ENCODE data around the gene TARDBP. TPM values are rescaled to one million over a fixed set of nuclear protein-coding genes. Genes with fewer than 3 reads are reported as not detected.

Gene TARDBP
- 21.2 and 70.9 TPM in 2 replicates for total RNA-seq (2014; rRNA removed; shearing (Covaris generic); ENCODE audit: low replicate concordance)

DNA sequence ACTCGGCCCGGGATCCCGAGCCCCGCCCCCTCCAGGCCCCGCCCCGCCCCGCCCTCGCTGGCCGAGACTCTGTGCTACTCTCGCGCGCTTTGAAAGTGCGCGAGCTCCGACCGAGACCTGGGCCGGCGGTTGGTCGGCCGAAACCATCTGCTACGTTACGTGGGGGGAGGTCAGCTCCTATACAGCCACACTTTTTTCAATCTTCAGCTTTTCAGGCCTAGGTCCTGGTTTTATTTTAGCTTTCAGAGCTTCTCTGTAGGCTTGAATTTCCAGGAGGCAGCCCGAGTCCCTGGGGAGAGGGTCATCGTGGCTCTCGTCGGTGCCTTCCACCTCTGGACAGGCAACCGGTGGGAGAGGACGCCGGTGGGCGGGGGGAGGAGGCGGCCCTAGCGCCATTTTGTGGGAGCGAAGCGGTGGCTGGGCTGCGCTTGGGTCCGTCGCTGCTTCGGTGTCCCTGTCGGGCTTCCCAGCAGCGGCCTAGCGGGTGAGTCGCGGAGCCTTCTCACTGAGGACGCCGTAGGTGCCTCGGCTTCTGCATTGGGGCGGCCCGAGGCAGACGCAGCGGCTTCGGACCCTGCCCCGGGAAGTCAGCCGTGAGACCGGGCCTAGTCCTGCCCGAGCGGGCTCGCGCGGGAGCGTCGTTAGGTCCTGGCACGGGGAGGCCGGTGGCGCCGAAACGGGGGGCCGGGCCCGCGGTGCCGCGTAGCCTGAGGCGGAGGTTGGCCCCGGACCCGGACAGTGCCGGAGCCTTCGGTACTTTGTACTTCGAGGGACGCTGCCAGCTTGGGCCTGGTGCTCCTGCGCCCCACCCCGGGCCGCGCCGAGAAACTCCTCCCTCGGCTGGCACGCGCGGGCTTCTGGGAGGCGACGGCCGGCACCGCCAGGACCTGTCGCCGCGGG is at the start of gene TARDBP:
Gene TARDBP (plus strand): TSS at position 395 of the 900 bp plus-strand sequence. CDS start 1,074 bp downstream, outside the sequence.
- DNase-seq (ENCODE audit: low read depth), result peak; percentile 90
- in situ Hi-C loops (cut with HindIII; ENCODE audit: low pct_unique_long_range_greater_than_20kb, low sequenced_read_pairs), result no loop called here

DNA sequence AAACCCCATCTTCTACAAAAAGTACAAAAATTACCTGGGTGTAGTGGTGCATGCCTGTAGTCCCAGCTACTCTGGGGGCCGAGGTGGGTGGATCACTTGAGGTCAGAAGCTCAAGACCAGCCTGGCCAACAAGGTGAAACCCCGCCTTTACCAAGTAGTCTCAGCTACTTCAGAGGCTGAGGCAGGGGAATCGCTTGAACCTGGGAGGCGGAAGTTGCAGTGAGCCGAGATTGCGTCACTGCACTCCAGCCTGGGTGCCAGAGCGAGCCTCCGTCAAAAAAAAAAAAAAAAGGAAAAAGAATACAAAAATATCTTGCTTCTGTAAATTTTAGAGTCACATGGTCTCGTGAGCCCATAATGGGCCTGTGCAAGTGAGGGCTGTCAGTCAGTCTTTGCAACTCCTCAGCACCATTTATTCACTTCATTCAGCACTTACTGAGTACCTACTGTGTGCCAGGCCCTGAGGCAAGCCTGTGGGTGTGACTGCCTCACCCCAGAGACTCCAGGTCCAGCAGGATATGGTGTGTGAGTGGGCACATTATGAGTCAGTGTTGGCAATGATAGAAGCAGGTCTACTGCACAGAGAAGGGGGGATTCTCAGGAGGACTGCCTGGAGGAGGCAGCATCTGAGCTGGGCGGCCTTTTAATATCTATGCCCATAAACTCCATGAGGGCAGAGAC is 46.8 kb upstream of the TARDBP start:
- DNase-seq (ENCODE audit: low read depth), result no peak
- in situ Hi-C loops (cut with HindIII; ENCODE audit: low pct_unique_long_range_greater_than_20kb, low sequenced_read_pairs), result no loop called here

DNA sequence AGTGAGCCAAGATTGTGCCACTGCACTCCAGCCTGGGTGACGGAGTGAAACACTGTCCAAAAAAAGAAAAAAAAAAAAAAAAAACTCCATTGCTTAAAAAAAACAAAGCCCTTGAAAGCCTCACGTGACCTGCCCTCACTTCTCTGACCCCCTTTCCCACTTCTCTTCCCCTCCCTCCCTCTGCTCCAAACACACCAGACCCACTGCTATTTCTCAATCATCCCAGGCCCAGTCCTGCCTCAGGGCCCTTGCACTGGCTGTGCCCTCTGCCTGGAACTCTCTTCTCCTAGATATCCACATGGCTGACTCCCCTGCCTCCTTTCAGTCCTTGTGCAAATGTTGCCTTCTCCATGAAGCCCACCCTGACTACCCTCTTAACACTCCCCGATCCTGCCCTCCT is 45.4 kb upstream of the TARDBP start:
- DNase-seq (ENCODE audit: low read depth), result no peak
- in situ Hi-C loops (cut with HindIII; ENCODE audit: low pct_unique_long_range_greater_than_20kb, low sequenced_read_pairs), result no loop called here

DNA sequence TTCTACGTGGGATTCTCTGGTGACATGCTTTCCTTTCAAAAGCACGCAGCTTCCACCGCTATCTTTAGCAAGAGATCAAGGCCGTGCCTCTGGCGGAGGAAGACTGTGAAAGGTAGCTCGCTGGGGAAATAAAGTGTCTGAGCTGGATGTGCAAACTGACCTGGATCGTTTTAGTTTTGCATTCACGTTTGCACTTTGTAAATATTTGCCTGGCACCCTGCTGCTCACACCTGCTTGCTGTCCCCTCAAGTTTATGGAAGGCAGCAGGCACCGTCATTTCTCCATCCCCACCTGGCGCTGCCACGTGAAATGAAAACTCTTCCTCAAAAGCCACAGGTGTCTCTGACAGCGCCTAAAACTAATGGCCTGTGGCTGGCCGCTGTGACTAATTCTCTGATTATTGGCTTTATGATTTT is 44.0 kb upstream of the TARDBP start:
- DNase-seq (ENCODE audit: low read depth), result no peak
- in situ Hi-C loops (cut with HindIII; ENCODE audit: low pct_unique_long_range_greater_than_20kb, low sequenced_read_pairs), result no loop called here

DNA sequence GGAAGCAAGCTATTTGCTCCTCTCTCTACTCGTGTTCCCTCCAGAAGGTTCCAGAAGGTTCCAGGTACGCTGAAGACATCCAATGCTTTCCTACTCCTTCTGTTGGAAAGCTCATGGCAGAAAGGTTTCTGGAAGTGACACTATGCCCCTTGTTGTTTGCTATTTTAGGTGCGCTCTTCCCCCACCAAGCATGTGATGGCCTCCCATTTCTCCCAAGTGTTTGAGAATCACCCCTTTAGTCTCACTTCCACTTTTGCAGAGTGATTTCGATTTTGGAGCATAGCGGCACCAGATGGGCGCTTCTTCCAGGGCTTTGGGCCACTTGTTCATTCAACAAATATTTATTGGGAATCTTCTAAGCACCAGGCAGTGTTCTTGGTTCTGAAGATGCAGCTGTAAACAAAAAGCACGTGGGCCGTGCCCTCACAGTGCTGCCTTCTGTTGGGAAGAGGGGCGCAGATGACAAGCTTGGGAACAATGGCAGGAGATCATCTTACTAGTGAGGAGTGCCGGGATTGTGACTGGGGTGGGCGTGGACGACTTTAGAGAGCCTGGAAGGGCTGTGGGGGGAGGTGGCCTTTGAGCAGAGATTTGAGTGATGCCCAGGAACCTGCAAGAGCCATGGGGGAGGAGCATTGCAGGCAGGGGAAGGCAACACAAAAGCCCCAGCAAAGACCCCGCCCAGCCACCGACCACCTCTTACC is 43.0 kb upstream of the TARDBP start:
- DNase-seq (ENCODE audit: low read depth), result no peak
- in situ Hi-C loops (cut with HindIII; ENCODE audit: low pct_unique_long_range_greater_than_20kb, low sequenced_read_pairs), result no loop called here

DNA sequence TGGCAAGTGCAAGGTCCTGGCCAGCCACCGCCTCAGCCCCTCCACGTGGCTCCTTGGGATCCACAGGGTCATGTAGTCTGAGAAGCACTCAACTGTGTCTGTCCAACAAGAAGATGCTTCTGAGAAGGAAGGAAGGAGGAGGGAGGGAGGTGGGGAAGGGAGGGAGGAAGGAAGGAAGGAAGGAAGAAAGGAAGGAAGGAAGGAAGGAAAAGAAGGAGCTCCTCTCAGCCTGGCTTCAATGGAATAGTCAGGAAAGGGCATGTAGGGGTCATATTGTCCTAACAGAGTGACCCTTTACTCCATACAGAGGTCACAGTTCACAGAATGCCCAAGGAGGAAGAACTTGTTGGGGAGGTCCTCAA is 42.5 kb upstream of the TARDBP start:
- DNase-seq (ENCODE audit: low read depth), result no peak
- in situ Hi-C loops (cut with HindIII; ENCODE audit: low pct_unique_long_range_greater_than_20kb, low sequenced_read_pairs), result no loop called here

DNA sequence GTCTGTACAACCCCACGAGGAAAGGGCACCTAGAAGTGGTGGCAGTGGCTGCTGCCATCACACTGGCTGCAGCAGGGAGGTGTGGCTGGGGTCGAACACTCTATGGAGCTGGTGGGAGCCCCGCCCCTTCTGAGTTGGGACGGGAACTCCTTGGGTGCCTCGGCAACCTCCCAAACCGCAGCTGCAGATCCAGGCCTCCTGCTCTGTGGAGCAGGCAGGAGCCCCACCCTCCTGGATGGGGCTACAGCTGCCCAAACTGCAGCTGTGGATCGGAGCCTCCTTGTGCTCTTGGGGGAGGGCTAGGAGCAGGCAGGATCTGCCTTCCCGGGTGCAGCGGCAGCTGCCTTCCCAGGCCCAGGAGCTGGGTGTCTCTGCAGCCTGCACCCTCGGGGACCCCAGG is 38.9 kb upstream of the TARDBP start:
- in situ Hi-C loops (cut with HindIII; ENCODE audit: low pct_unique_long_range_greater_than_20kb, low sequenced_read_pairs), result no loop called here
- DNase-seq (ENCODE audit: low read depth), result no peak

DNA sequence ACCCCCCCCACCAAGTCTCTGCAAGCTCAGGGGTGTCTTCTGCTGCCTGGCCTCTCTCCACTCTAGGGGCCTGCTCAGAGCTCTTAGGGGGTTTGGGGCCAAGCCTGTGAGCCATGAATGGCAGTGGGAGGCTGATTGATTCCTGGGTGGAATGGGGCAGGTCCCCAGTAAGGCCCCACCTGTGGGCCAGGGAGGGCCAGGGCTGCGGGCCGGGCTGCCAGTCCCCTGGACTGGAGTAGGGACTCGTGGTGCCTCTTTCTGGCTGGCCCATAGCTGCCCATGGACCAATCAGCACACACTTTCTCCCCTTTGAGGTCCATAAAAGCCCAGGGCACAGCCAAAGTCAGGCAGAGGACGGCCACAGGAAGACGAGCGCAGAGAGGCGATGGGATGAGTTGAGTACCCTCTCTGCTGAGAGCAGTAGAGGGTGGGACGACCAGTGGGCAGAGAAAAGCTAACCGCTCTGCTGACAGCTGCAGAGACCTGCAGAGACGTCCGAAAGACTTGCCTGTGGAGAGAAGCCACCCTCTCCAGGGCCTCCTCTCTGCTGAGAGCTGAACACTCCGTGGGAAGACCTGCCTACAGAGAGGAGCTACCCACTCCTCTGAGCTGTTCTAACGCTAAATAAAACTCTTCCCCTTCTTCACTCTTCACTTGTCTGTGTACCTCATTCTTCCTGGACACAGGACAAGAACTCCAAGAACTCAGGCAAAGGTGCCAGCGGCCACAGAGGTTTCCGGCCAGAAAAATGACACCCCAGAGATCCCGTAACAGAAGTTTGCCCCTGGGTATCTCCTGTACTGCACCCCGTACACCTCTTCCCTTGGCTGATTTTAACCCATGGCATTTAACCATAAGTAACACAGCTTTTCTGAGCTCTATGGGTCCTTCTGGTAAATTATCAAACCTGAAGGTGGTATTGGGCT is 38.2 kb upstream of the TARDBP start:
- in situ Hi-C loops (cut with HindIII; ENCODE audit: low pct_unique_long_range_greater_than_20kb, low sequenced_read_pairs), result no loop called here

DNA sequence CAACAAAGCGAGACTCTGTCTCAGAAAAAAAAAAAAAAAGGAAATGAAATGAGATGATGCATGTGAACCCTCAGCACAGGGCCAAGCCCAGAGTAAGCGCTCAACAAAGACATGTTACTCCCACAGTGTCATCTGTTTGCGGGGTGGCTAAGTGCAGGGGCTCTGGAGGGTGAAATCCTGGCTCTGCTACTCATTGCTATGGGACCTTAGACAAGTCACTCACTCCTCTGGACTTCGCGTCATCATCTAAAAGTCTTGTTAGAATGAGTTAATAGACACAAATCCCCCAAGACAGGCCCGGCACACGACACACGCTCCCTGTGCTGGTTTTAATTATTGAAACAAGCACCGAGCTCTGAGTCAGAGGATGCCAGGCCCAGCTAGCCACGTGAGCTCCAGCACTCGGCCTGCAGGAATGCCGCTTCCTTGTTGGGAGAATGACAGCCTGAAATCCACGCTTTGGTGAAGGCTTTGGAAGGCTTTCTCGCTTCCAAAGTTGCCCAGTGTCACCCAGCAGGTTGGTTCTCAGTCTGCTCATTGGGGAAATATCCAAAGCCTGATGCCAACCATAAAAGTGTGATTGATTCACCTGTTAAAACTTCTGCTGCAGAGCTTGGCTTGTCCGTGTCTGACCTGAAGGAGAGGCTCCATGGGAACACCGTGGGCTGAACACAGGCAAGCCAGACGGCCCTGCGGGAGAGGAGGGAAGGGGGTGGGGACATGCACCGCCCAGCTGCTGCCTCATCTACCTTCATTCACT is 36.7 kb upstream of the TARDBP start:
- in situ Hi-C loops (cut with HindIII; ENCODE audit: low pct_unique_long_range_greater_than_20kb, low sequenced_read_pairs), result no loop called here
- DNase-seq (ENCODE audit: low read depth), result peak; percentile 71

More for the DNA sequence above, 38.2 kb upstream of the TARDBP start:
- DNase-seq (ENCODE audit: low read depth), result no peak

DNA sequence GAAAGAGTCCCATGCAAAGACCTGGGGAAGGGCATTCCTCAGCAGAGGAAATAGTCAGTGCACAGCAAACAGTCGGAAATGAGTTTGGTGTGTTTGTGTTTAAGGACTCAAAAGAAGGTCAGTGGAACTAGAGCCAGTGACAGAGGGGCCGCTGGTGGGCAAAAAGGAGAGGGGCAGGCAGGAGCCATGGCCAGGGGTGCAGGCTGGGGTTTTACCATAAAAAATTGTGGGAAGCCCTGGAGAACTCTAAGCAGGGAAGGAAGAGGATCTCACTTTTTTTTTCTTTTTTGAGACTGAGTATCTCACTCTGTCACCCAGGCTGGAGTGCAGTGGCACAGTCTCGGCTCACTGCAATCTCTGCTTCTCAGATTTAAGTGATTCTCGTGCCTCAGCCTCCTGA is 33.7 kb upstream of the TARDBP start:
- no peak for DNase-seq (ENCODE audit: low read depth)
- in situ Hi-C loops (cut with HindIII; ENCODE audit: low pct_unique_long_range_greater_than_20kb, low sequenced_read_pairs), result no loop called here

DNA sequence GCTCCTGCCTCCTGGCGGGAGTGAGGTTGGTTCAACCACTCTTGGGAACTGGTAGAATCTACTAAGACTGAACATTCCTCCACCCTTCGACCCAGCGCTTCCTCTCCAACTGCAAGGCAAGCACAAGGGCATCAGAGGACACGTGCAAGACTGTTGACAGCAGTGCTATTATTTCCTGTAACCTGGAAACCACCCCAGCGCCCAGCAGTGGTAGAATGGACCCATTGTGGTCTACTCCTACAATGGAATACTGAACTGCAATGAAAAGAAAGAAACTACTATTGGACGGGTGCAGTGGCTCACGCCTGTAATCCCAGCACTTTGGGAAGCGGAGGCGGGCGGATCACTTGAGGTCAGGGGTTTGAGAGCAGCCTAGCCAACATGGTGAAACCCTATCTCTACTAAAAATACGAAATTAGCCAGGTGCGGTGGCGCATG is 33.0 kb upstream of the TARDBP start:
- no peak for DNase-seq (ENCODE audit: low read depth)
- in situ Hi-C loops (cut with HindIII; ENCODE audit: low pct_unique_long_range_greater_than_20kb, low sequenced_read_pairs), result no loop called here

DNA sequence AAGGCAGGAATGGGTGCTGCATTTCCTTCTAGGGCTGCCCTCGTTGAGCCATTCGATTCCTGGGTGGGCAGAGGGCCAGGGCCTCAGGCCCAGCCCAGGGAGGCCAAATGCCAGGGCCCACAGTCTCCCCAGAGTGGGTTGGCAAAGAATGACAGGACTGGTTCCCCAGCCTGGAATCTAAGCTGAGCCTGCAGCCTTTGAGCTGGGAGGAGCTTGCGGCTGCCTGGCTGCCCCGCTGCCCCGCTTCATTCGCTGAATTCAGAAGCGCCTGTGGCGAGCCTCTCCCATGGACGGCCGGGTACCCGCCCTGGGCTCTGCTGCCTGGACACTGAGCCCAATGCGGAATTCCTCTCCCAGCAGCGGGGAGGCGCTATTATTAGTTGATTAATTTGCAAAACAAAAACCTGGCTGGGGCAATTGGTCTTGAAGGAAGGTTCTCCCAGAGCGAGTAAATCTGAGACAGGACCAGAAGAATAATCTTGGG is 32.3 kb upstream of the TARDBP start:
- no peak for DNase-seq (ENCODE audit: low read depth)
- in situ Hi-C loops (cut with HindIII; ENCODE audit: low pct_unique_long_range_greater_than_20kb, low sequenced_read_pairs), result no loop called here

DNA sequence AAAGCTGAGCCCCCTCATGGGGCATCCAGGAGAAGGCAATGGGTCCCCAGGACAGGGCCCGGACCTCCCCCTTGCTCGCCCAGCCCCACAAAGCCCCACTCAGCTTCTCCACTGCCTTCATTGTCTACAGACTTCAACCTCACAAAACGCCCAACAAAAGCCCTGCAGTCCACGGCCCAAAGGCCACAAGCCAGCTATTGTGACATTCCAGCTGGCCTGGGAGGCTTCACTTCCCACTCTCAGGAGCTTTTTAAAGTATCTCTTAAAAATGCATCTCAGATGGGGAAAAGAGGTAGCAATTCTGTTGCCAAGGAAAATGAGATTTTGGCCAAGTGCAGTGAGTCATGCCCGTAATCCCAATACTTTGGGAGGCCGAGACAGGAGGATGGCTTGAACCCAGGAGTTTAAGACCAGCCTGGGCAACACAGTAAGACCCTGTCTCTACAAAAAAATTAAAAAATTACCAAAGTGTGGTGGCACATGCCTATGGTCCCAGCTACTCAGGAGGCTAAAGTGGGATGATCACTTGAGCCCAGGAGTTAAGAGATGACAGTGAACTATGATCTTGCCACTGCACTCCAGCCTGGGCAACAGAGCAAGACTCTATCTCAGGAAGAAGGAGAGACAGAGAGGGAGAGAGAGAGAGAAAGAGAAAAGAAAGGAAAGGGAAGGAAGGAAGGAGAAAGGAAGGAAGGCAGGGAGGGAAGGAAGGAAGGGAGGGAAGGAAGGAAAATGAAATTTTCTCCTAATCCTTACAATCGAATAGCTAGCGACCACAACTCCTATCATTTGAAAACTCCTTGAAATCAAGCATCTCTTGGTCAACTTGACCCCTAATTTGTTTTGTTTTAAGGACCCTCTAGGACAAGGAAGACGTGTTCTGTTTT is 31.4 kb upstream of the TARDBP start:
- no peak for DNase-seq (ENCODE audit: low read depth)
- in situ Hi-C loops (cut with HindIII; ENCODE audit: low pct_unique_long_range_greater_than_20kb, low sequenced_read_pairs), result no loop called here

DNA sequence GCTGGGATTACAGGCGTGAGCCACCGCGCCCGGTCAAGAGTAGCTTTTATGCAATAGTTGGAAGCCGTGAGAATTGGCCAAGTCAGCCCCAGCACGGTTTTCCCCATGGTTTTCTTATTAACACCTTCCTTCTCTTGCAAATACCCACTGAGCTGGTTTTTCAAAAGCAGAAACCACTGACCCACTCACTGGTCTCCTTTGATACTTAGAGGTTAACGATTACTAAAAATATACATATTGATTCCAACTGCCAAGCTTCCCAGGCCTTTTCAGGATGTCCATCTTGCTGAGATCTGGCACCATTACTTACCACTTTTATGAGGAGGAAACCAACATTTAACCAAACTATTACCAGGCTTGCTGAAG is 25.9 kb upstream of the TARDBP start:
- in situ Hi-C loops (cut with HindIII; ENCODE audit: low pct_unique_long_range_greater_than_20kb, low sequenced_read_pairs), result no loop called here
- no peak for DNase-seq (ENCODE audit: low read depth)

DNA sequence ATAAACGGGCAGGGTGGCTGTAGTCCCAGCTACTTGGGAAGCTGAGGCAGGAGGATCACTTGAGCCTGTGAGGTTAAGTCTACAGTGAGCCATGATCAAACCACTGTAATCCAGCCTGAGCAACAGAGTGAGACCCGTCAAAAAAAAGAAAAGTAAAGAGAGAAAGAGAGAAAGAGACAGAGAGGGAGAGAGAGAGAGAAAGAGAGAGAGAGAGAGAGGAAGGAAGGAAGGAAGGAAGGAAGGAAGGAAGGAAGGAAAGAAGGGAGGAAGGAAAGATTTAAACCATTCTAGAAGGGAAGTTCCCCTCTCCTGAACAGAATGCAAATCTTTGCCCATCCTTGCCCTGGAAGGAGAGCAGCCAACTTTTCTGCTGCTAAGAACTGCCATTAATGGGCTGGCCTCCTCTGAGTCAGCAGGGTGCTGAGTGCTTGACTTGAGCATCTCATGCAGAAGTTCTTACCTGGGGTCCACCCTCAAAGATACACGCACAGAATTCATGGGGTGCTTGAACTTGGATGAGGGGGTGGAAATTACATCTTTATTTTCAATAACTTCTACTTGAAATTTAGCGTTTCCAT is 24.5 kb upstream of the TARDBP start:
- DNase-seq (ENCODE audit: low read depth), result no peak
- in situ Hi-C loops (cut with HindIII; ENCODE audit: low pct_unique_long_range_greater_than_20kb, low sequenced_read_pairs), result no loop called here

DNA sequence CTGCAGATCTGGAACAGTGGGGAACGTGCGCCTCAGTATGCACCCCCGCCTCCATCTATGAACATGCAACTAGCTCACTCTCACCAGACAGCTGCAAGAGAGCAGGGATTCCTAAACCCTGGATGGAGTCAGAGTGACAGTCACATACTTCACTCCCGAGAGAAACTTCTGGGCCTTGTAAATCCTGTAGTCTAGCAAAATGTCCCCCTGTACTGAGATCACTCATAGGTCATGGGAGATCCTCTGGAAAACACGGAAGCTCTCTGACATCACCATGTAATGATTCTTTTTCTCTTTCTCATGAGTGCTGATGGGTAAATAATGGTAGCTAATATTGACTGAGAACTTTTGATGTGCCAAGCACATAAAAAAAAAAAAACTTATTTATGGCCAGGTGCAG is 23.4 kb upstream of the TARDBP start:
- in situ Hi-C loops (cut with HindIII; ENCODE audit: low pct_unique_long_range_greater_than_20kb, low sequenced_read_pairs), result no loop called here

More for the DNA sequence above, 23.4 kb upstream of the TARDBP start:
- DNase-seq (ENCODE audit: low read depth), result no peak

Data from Caki2 (cell line).